ENCODE data around the gene IMPG2.

GRCh38 chr3:101189796-101190195, 130.6 kb downstream of the IMPG2 start:
- TF ChIP-seq, protein P1, sequence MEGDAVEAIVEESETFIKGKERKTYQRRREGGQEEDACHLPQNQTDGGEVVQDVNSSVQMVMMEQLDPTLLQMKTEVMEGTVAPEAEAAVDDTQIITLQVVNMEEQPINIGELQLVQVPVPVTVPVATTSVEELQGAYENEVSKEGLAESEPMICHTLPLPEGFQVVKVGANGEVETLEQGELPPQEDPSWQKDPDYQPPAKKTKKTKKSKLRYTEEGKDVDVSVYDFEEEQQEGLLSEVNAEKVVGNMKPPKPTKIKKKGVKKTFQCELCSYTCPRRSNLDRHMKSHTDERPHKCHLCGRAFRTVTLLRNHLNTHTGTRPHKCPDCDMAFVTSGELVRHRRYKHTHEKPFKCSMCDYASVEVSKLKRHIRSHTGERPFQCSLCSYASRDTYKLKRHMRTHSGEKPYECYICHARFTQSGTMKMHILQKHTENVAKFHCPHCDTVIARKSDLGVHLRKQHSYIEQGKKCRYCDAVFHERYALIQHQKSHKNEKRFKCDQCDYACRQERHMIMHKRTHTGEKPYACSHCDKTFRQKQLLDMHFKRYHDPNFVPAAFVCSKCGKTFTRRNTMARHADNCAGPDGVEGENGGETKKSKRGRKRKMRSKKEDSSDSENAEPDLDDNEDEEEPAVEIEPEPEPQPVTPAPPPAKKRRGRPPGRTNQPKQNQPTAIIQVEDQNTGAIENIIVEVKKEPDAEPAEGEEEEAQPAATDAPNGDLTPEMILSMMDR (IDR thresholded peaks at IDR 0.05) = no peak
- TF ChIP-seq POLR2A (IDR thresholded peaks at IDR 0.05) = no peak

Measured in lower leg skin (tissue), 3 donors.